PC-3 (cell line): Measurements from ENCODE around the gene ADAMTSL1.

ENCODE experiments used
- CTCF ChIP-seq: fragments of 300-600 bp; sonication (generic); conservative IDR thresholded peaks from 2 replicates; pipeline ENCODE4 v1.5.1; 2017; ENCODE audit warnings: antibody characterized with exemption, low read depth, mild to moderate bottlenecking, low read length
- EZH2 ChIP-seq: fragments of 300-600 bp; sonication (generic); IDR thresholded peaks from one replicate; pipeline ENCODE4 v1.6.1; 2017; ENCODE audit warnings: antibody characterized with exemption, mild to moderate bottlenecking, low read length; ENCODE audit not compliant: unreplicated experiment
- EZH2phosphoT487 ChIP-seq: fragments of 300-600 bp; sonication (generic); IDR thresholded peaks from 2 replicates; pipeline ENCODE4 v1.6.1; 2018; ENCODE audit warnings: mild to moderate bottlenecking, antibody characterized with exemption, low read length, borderline replicate concordance

GRCh38 chr9:18707061-18707461, 233.1 kb downstream of the ADAMTSL1 start:
- TF ChIP-seq CTCF (no peak), EZH2 (no peak), EZH2phosphoT487 (no peak)
